Tibial nerve (tissue), 4 donors: ENCODE results near the gene SLC6A4. TPM values are rescaled to one million over a fixed set of nuclear protein-coding genes. Genes with fewer than 3 reads are reported as not detected.

Experiments used
- DNase-seq, 2 donors: peaks; one replicate each; pipeline ENCODE4 v3.0.0-alpha.2; 2019; ENCODE audit warnings: low spot score in 2 of 2
- H3K27ac ChIP-seq, 4 donors: fragments of 200-600 bp; sonication (generic) in 3 of 4; one replicate each; pipeline ENCODE4 v1.5.1; 2017 to 2019; ENCODE audit warnings: mild to moderate bottlenecking in 1 of 4
- H3K27me3 ChIP-seq, 2 donors: fragments of 200-600 bp; sonication (generic) in 1 of 2; one replicate each; pipeline versions ENCODE4 v1.5.1 to v1.6.0; 2017 to 2019
- H3K36me3 ChIP-seq, 3 donors: fragments of 200-600 bp; sonication (generic); one replicate each; pipeline ENCODE4 v1.5.1; 2018 to 2019
- H3K4me1 ChIP-seq, 4 donors: fragments of 200-600 bp; sonication (generic) in 3 of 4; one replicate each; pipeline ENCODE4 v1.5.1; 2017 to 2019
- H3K4me3 ChIP-seq, 4 donors: fragments of 200-600 bp; sonication (generic) in 3 of 4; one replicate each; pipeline ENCODE4 v1.5.1; 2017 to 2019; ENCODE audit warnings: mild to moderate bottlenecking in 1 of 4, moderate library complexity in 1 of 4
- H3K9me3 ChIP-seq, 4 donors: fragments of 200-600 bp; sonication (generic) in 3 of 4; one replicate each; pipeline ENCODE4 v1.5.1; 2017 to 2019
- EP300 ChIP-seq, 2 donors: sonication (generic); formaldehyde crosslinking; IDR thresholded peaks; one replicate each; pipeline ENCODE4 v1.6.1; 2017; ENCODE audit warnings: antibody characterized with exemption in 2 of 2, mild to moderate bottlenecking in 1 of 2
- POLR2A ChIP-seq, 2 donors: fragments of 450-650 bp; IDR thresholded peaks; one replicate each; pipeline ENCODE4 v1.6.1; 2017; ENCODE audit warnings: antibody characterized with exemption in 2 of 2, mild to moderate bottlenecking in 2 of 2, moderate library complexity in 2 of 2
- WGBS, 2 donors: methylation state at CpG; one replicate each; pipeline ENCODE4 v1.1.5; 2018; 5-methylcytosine and 5-hydroxymethylcytosine counted together
- total RNA-seq, 4 donors: library from RNA; depleted of rRNA; stranded (reverse); fragments of >200 nt; gene quantifications; one replicate each; pipeline ENCODE4 v1.1.0, GENCODE V29; 2016
- TF ChIP-seq, protein P1 (sequence below), 5 experiments: fragments of 200-600 bp in 3 of 5; fragments of 450-650 bp in 2 of 5; sonication (generic) in 3 of 5; IDR thresholded peaks; one replicate each; pipeline ENCODE4 v1.5.1; 2016 to 2019; ENCODE audit warnings: antibody characterized with exemption in 5 of 5, mild to moderate bottlenecking in 3 of 5, moderate library complexity in 2 of 5

SLC6A4 gene
- total RNA-seq, 4 donors from 2014 or later, result under 0.01 to 4.0 (median 2.5) TPM

GRCh38 chr17:30239089-30239462, 3.6 kb upstream of the SLC6A4 start:
- 77 to 82% methylated on average over 5 of the region's 5 CpGs for WGBS, 2 donors
- TF ChIP-seq EP300 (IDR thresholded peaks at IDR 0.05) (no peak), POLR2A (IDR thresholded peaks at IDR 0.05) (no peak)
- TF ChIP-seq, protein P1, sequence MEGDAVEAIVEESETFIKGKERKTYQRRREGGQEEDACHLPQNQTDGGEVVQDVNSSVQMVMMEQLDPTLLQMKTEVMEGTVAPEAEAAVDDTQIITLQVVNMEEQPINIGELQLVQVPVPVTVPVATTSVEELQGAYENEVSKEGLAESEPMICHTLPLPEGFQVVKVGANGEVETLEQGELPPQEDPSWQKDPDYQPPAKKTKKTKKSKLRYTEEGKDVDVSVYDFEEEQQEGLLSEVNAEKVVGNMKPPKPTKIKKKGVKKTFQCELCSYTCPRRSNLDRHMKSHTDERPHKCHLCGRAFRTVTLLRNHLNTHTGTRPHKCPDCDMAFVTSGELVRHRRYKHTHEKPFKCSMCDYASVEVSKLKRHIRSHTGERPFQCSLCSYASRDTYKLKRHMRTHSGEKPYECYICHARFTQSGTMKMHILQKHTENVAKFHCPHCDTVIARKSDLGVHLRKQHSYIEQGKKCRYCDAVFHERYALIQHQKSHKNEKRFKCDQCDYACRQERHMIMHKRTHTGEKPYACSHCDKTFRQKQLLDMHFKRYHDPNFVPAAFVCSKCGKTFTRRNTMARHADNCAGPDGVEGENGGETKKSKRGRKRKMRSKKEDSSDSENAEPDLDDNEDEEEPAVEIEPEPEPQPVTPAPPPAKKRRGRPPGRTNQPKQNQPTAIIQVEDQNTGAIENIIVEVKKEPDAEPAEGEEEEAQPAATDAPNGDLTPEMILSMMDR (IDR thresholded peaks at IDR 0.05), result no peak
- no peaks in the 10 kb centered on the region for H3K9me3 ChIP-seq
- H3K4me1 ChIP-seq, result peaks cover 0 to 41% (median 28%) of the 10 kb centered on the region in 4 donors
- no peak for DNase-seq
- no peak overlapping the region for H3K27ac ChIP-seq
- peaks cover 0 to 5% (median 0%) of the 10 kb centered on the region in 3 donors for H3K36me3 ChIP-seq
- no peak overlapping the region for H3K4me3 ChIP-seq
- H3K27me3 ChIP-seq, result peaks cover 0 to 56% of the 10 kb centered on the region in 2 donors

GRCh38 chr17:30238387-30239088, 3.0 kb upstream of the SLC6A4 start:
- peaks cover 0 to under 1% (median 0%) of the 10 kb centered on the region in 3 donors for H3K36me3 ChIP-seq
- peaks cover 0 to 41% (median 28%) of the 10 kb centered on the region in 4 donors for H3K4me1 ChIP-seq
- TF ChIP-seq, protein P1 (IDR thresholded peaks at IDR 0.05), result no peak
- no peak for TF ChIP-seq EP300 (IDR thresholded peaks at IDR 0.05)
- DNase-seq, result no peak
- peaks cover 0 to 56% of the 10 kb centered on the region in 2 donors for H3K27me3 ChIP-seq
- H3K9me3 ChIP-seq, result no peaks in the 10 kb centered on the region
- no peak overlapping the region for H3K4me3 ChIP-seq
- no peak overlapping the region for H3K27ac ChIP-seq
- WGBS, 2 donors, result 36 to 42% methylated on average over 26 to 27 of the region's 27 CpGs

GRCh38 chr17:30238003-30238344, 2.5 kb upstream of the SLC6A4 start:
- no peak overlapping the region for H3K27ac ChIP-seq
- no peak for DNase-seq
- H3K36me3 ChIP-seq, result no peaks in the 10 kb centered on the region
- H3K4me1 ChIP-seq, result peaks cover 0 to 41% (median 28%) of the 10 kb centered on the region in 4 donors
- peaks cover 0 to 56% of the 10 kb centered on the region in 2 donors for H3K27me3 ChIP-seq
- no peaks in the 10 kb centered on the region for H3K9me3 ChIP-seq
- 18 to 39% methylated on average over 6 to 7 of the region's 7 CpGs for WGBS, 2 donors
- TF ChIP-seq EP300 (IDR thresholded peaks at IDR 0.05), result no peak
- no peak for TF ChIP-seq POLR2A (IDR thresholded peaks at IDR 0.05)
- TF ChIP-seq, protein P1 (IDR thresholded peaks at IDR 0.05), result no peak
- no peak overlapping the region for H3K4me3 ChIP-seq

DNA sequence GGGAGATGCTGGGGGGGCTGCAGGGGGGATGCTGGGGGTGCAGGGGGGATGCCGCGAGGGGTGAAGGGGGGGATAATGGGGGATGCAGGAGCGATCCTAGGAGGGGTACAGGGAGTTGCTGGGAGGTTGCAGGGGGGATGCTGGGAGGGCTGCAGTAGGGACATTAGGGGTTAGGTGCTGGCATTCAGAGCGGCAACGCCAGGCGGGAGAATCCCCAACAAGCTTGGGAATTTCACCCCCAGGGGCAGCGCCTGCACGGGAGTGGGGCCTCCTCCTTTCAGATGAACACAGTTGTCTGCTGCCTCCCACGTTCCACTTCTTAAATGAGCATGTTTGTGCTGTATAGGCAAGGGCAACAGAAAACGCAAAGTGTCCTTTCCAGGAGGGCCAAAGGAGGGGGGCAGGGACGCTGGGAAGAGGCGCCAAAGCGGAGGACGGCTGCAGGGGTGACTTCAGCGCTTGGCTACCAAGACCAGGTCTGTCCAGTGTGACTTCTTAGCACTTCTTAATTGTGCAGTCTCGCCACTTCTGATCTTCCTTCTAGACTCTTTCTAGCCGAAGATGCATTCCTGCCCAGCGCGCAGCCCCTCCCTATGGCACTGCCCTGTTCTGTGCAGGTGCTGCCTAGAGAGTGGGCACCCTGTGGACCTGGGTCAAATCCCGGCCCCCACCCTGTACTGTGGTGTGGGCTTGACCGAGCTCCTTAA, 2.0 kb upstream of the SLC6A4 start:
- H3K4me3 ChIP-seq, result no peak overlapping the region
- 16 to 20% methylated on average over 21 of the region's 21 CpGs for WGBS, 2 donors
- DNase-seq, result no peak

More for the DNA sequence above, 2.0 kb upstream of the SLC6A4 start:
- Histone ChIP-seq H3K4me1 (peaks cover 0 to 41% (median 28%) of the 10 kb centered on the region in 4 donors), H3K27me3 (peaks cover 0 to 56% of the 10 kb centered on the region in 2 donors), H3K9me3 (no peaks in the 10 kb centered on the region), H3K27ac (no peak overlapping the region), H3K36me3 (no peaks in the 10 kb centered on the region)
- TF ChIP-seq EP300 (IDR thresholded peaks at IDR 0.05) (no peak), POLR2A (IDR thresholded peaks at IDR 0.05) (no peak)
- TF ChIP-seq, protein P1 (IDR thresholded peaks at IDR 0.05), result no peak
